GM12878 (cell line): ENCODE results near the gene CLEC16A. TPM values are rescaled to one million over a fixed set of nuclear protein-coding genes. Genes with fewer than 3 reads are reported as not detected.
A peak's percentile ranks its signal among the peaks of the same experiment; 100 is the strongest.

Source experiments
- ATAC-seq: fragments of 200-7000 bp; cut with Tn5 transposase; 3 replicates; pipeline ENCODE4 v1.9.1; 2020; ENCODE audit warnings: mild to moderate bottlenecking, moderate library complexity
- BruUV-seq: library from RNA; stranded (reverse); fragments of 400-500 nt; replicated peaks from 2 replicates; lab custom pipeline; 2021; lab: Mats Ljungman, UMichigan
- CTCF ChIA-PET: fragments of 300-600 bp; sonication (Branson Sonifier 250); formaldehyde crosslinking; extraction: SDS; loops from one replicate; lab custom pipeline; 2021; ENCODE audit warnings: inconsistent platforms; lab: Yijun Ruan, JAX
- POLR2A ChIA-PET: fragments of 350-600 bp; formaldehyde crosslinking; extraction: SDS; loops from one replicate; lab custom pipeline; 2021; ENCODE audit warnings: inconsistent platforms; lab: Charles Lee
- RAD21 ChIA-PET: fragments of 300-600 bp; sonication (Branson Sonifier 250); formaldehyde crosslinking; loops from one replicate; lab custom pipeline; 2023; ENCODE audit warnings: antibody characterized with exemption; ENCODE audit not compliant: unreplicated experiment; lab: Charles Lee
- SMC1A ChIA-PET: fragments of 300-600 bp; sonication (Branson Sonifier 250); formaldehyde crosslinking; loops from one replicate; lab custom pipeline; 2023; ENCODE audit not compliant: unreplicated experiment, uncharacterized antibody; lab: Charles Lee
- DNase-seq: peaks from one replicate; pipeline ENCODE4 v3.0.0-alpha.2; 2011; ENCODE audit warnings: low read depth, low spot score
- FAIRE-seq: peaks from 3 replicates; lab custom pipeline; 2011; peaks lifted over from hg19 to GRCh38; lab: Jason Lieb, UNC
- H2AFZ ChIP-seq: 2 replicates; pipeline ENCODE4 v1.6.0; 2011; ENCODE audit warnings: low read depth, low read length, control low read depth; ENCODE audit not compliant: control insufficient read depth
- H3K27ac ChIP-seq: 2 replicates; pipeline ENCODE4 v1.5.1; 2011; ENCODE audit warnings: control low read depth; ENCODE audit not compliant: control insufficient read depth, insufficient read depth
- H3K27me3 ChIP-seq, 2 experiments: replicated peaks in 1 of 2; 2 replicates each; pipeline versions ENCODE4 v1.6.0 to v1.6.1; 2011; ENCODE audit warnings: low read length in 1 of 2; ENCODE audit not compliant: control insufficient read depth in 2 of 2, insufficient read depth in 2 of 2
- H3K36me3 ChIP-seq, 2 experiments: 2 replicates each; pipeline ENCODE4 v1.5.1; 2011; ENCODE audit warnings: low read length in 1 of 2; ENCODE audit not compliant: control insufficient read depth in 2 of 2, insufficient read depth in 2 of 2
- H3K4me1 ChIP-seq: 2 replicates; pipeline ENCODE4 v1.6.1; 2011; ENCODE audit warnings: mild to moderate bottlenecking, low read length, moderate library complexity, mixed read lengths; ENCODE audit not compliant: control insufficient read depth, insufficient read depth
- H3K4me2 ChIP-seq: 2 replicates; pipeline ENCODE4 v1.6.0; 2011; ENCODE audit warnings: control low read depth; ENCODE audit not compliant: control insufficient read depth, insufficient read depth
- H3K4me3 ChIP-seq: fragments of 200-600 bp; sonication (generic); 2 replicates; pipeline ENCODE4 v1.5.1; 2016
- H3K79me2 ChIP-seq: 2 replicates; pipeline ENCODE4 v1.6.0; 2011; ENCODE audit warnings: low read length; ENCODE audit not compliant: control insufficient read depth, insufficient read depth
- H3K9ac ChIP-seq: 2 replicates; pipeline ENCODE4 v1.8.0; 2011; ENCODE audit warnings: low read length, control low read depth, mixed read lengths; ENCODE audit not compliant: control insufficient read depth, insufficient read depth
- H3K9me3 ChIP-seq: replicated peaks from 3 replicates; pipeline ENCODE4 v1.5.1; 2011; ENCODE audit warnings: mild to moderate bottlenecking, low read length; ENCODE audit not compliant: control insufficient read depth, insufficient read depth
- H4K20me1 ChIP-seq: 2 replicates; pipeline ENCODE4 v1.6.0; 2011; ENCODE audit not compliant: control insufficient read depth, insufficient read depth
- ATF2 ChIP-seq: IDR thresholded peaks from 2 replicates; pipeline ENCODE4 v1.6.1; 2012; ENCODE audit warnings: low read length, inconsistent platforms
- ATF7 ChIP-seq: fragments of 450-650 bp; IDR thresholded peaks from 2 replicates; pipeline ENCODE4 v1.6.1; 2016; ENCODE audit warnings: low read depth, mild to moderate bottlenecking
- CEBPB ChIP-seq, 2 experiments: fragments of 150-350 bp in 1 of 2; IDR thresholded peaks; 2 replicates each; pipeline ENCODE4 v1.6.1; 2012 to 2014; ENCODE audit warnings: low read depth in 2 of 2, low read length in 2 of 2, borderline replicate concordance in 1 of 2, inconsistent platforms in 1 of 2
- HDGF ChIP-seq: fragments of 450-650 bp; IDR thresholded peaks from 2 replicates; pipeline ENCODE4 v1.6.1; 2016; ENCODE audit warnings: antibody characterized with exemption
- IKZF1 ChIP-seq: fragments of 450-650 bp; conservative IDR thresholded peaks from 2 replicates; pipeline ENCODE4 v1.6.1; 2017; ENCODE audit warnings: antibody characterized with exemption, mild to moderate bottlenecking
- IKZF2 ChIP-seq, 2 experiments: fragments of 450-650 bp; IDR thresholded peaks; 2 replicates each; pipeline ENCODE4 v1.6.1; 2017; ENCODE audit warnings: mild to moderate bottlenecking in 2 of 2, moderate library complexity in 2 of 2
- MEF2A ChIP-seq: IDR thresholded peaks from 2 replicates; pipeline ENCODE4 v1.6.1; 2011; ENCODE audit warnings: low read depth, mild to moderate bottlenecking, low read length, moderate library complexity; ENCODE audit not compliant: insufficient read depth
- MTA2 ChIP-seq: fragments of 450-650 bp; IDR thresholded peaks from 2 replicates; pipeline ENCODE4 v1.6.1; 2016; ENCODE audit warnings: low read depth, mild to moderate bottlenecking, moderate library complexity
- POU2F2 ChIP-seq: IDR thresholded peaks from 3 replicates; pipeline ENCODE4 v1.6.1; 2011; ENCODE audit warnings: low read depth, mild to moderate bottlenecking, low read length, borderline replicate concordance
- RB1 ChIP-seq: fragments of 450-650 bp; formaldehyde crosslinking; IDR thresholded peaks from 2 replicates; pipeline ENCODE4 v1.6.1; 2017; ENCODE audit warnings: mild to moderate bottlenecking, borderline replicate concordance
- TBL1XR1 ChIP-seq: IDR thresholded peaks from 2 replicates; pipeline ENCODE4 v1.6.1; 2012; ENCODE audit warnings: low read depth, low read length, improper control_type of control experiment
- WGBS: methylation state at CpG from one replicate; pipeline ENCODE4 v1.1.6; 2016; ENCODE audit warnings: low lambda C conversion rate; ENCODE audit not compliant: insufficient replicate concordance, insufficient coverage; ENCODE audit errors: missing lambda C conversion rate; 5-methylcytosine and 5-hydroxymethylcytosine counted together
- in situ Hi-C: fragments of 300-500 bp; cut with MboI; formaldehyde crosslinking; loops from 9 replicates; pipeline ENCODE4 v1.14.3; 2018; ENCODE audit warnings: mixed read lengths
- intact Hi-C: fragments of 100-400 bp; cut with micrococcal nuclease; formaldehyde crosslinking; loops from one replicate; pipeline ENCODE4 v1.14.2; 2022; ENCODE audit not compliant: unreplicated experiment
- polyA plus RNA-seq, 11 experiments: library from polyadenylated mRNA; depleted of rRNA in 4 of 11; unstranded in 6 of 11; stranded (reverse) in 5 of 11; fragments of >200 nt; fragmentation: Nextera tagmentation in 4 of 11; fragmentation: Illumina TruSeq in 1 of 11; extraction: Ambion mirVana in 4 of 11; extraction: Trizol in 1 of 11; gene quantifications; 1 replicate in 1 of 11; 2 replicates in 10 of 11; pipeline versions ENCODE4 v1.2.1 to v1.2.3, GENCODE V29; 2011 to 2016; ENCODE audit warnings: inconsistent platforms in 2 of 11, missing spikeins in 2 of 11, low read depth in 1 of 11
- total RNA-seq, 4 experiments: library from RNA; depleted of rRNA in 3 of 4; stranded (reverse); fragments of >200 nt in 3 of 4; fragmentation: Illumina TruSeq in 1 of 4; extraction: Trizol in 1 of 4; gene quantifications; 2 replicates each; pipeline versions ENCODE4 v1.2.1 to v1.2.3, GENCODE V29; 2013 to 2021
- TF ChIP-seq, protein P1 (sequence below): fragments of 450-650 bp; IDR thresholded peaks from 2 replicates; pipeline ENCODE4 v1.6.1; 2016; ENCODE audit warnings: mild to moderate bottlenecking
- TF ChIP-seq, protein P2 (sequence below): IDR thresholded peaks from 2 replicates; pipeline ENCODE4 v1.6.1; 2012; ENCODE audit warnings: improper control_type of control experiment, low read depth, low read length; ENCODE audit not compliant: insufficient replicate concordance

The CLEC16A gene
- total and polyA plus RNA-seq, 10 of the 15 experiments (the other 5 are each of a cell fraction or from before 2014, with no cell fraction given) = 1.5 to 28.8 (median 19.2) TPM

DNA sequence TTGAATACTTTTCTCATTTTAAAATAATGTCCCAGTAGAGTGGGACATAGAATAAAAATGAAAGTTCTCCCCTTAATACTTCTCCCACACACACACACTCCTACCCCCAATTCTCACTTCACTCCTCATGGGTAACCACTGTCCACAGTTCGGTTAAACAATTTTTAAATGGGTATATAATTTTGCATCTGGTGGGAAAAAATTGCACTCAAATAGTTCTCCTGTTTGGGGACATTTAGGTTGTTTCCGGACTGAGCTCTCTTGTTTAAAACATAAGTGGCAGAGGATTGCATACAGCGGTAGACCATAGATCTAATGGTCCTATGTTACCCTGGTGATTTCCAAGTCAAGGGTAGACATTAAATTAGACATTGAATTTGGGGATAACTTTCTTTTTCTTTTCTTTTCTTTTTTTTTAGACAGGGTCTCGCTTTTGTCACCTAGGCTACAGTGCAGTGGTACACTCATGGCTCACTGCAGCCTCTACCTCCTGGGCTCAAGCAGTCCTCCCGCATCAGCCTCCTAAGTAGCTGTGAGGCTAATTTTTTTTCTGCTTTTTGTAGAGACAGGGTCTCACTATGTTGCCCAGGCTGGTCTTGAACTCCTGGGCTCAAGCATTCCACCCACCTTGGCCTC lies 173.3 kb downstream of the CLEC16A start:
- peak overlapping the region; percentile 41 for H3K4me2 ChIP-seq
- CTCF ChIA-PET = interaction anchor here (0.6 to 1.1 kb wide), 2 partner anchors 13 to 126 kb away, joined by 3 read pairs; no protein-coding TSS in a partner anchor
- H3K36me3 ChIP-seq = peaks cover under 1 to 2% of the 10 kb centered on the region in 2 experiments; a peak in 2 of 4 replicates
- peak; percentile 77 for DNase-seq
- 44% methylated on average over 5 of the region's 5 CpGs for WGBS
- peak overlapping the region; percentile 66 for H3K27ac ChIP-seq
- no peaks in the 10 kb centered on the region for H4K20me1 ChIP-seq
- no TSS peak for BruUV-seq
- no peak overlapping the region for H3K4me3 ChIP-seq
- RAD21 ChIA-PET = interaction anchor here (0.8 to 2.1 kb wide), 15 partner anchors 11 to 239 kb away, joined by 3 to 10 read pairs (median 4); partner anchors contain the start of gene SOCS1
- H3K4me1 ChIP-seq = peaks cover 38% of the 10 kb centered on the region
- H3K79me2 ChIP-seq = no peaks in the 10 kb centered on the region
- POLR2A ChIA-PET = interaction anchor here (1.0 kb wide), 1 partner anchor 17 kb away, joined by 5 read pairs; no protein-coding TSS in a partner anchor
- in situ Hi-C loops (no loop called here), intact Hi-C loops (loop anchor here (2.0 to 5.0 kb wide), 2 partner anchors 17 to 65 kb away; no protein-coding TSS in a partner anchor)
- no peak overlapping the region; the same call in 1 of the 2 replicates for H3K9ac ChIP-seq
- H2AFZ ChIP-seq = no peak overlapping the region
- no peaks in the 10 kb centered on the region for H3K27me3 ChIP-seq
- H3K9me3 ChIP-seq = no peaks in the 10 kb centered on the region; the same call in 2 of the 3 replicates
- FAIRE-seq = no peak
- SMC1A ChIA-PET = interaction anchor here (0.7 to 1.7 kb wide), 19 partner anchors 12 to 154 kb away, joined by 3 to 15 read pairs (median 4); no protein-coding TSS in a partner anchor
- ATAC-seq = peak; percentile 82
- TF ChIP-seq, protein P1, sequence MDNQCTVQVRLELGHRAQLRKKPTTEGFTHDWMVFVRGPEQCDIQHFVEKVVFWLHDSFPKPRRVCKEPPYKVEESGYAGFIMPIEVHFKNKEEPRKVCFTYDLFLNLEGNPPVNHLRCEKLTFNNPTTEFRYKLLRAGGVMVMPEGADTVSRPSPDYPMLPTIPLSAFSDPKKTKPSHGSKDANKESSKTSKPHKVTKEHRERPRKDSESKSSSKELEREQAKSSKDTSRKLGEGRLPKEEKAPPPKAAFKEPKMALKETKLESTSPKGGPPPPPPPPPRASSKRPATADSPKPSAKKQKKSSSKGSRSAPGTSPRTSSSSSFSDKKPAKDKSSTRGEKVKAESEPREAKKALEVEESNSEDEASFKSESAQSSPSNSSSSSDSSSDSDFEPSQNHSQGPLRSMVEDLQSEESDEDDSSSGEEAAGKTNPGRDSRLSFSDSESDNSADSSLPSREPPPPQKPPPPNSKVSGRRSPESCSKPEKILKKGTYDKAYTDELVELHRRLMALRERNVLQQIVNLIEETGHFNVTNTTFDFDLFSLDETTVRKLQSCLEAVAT = peak; percentile 61
- 0 out of 4 replicates have a peak, but pooled peaks of 1 of the 2 experiments have one; percentile 39 for TF ChIP-seq CEBPB (IDR thresholded peaks at IDR 0.05; ENCODE audit: borderline replicate concordance in 1 of 2, low read depth in 2 of 2, low read length in 2 of 2)
- TF ChIP-seq, protein P2, sequence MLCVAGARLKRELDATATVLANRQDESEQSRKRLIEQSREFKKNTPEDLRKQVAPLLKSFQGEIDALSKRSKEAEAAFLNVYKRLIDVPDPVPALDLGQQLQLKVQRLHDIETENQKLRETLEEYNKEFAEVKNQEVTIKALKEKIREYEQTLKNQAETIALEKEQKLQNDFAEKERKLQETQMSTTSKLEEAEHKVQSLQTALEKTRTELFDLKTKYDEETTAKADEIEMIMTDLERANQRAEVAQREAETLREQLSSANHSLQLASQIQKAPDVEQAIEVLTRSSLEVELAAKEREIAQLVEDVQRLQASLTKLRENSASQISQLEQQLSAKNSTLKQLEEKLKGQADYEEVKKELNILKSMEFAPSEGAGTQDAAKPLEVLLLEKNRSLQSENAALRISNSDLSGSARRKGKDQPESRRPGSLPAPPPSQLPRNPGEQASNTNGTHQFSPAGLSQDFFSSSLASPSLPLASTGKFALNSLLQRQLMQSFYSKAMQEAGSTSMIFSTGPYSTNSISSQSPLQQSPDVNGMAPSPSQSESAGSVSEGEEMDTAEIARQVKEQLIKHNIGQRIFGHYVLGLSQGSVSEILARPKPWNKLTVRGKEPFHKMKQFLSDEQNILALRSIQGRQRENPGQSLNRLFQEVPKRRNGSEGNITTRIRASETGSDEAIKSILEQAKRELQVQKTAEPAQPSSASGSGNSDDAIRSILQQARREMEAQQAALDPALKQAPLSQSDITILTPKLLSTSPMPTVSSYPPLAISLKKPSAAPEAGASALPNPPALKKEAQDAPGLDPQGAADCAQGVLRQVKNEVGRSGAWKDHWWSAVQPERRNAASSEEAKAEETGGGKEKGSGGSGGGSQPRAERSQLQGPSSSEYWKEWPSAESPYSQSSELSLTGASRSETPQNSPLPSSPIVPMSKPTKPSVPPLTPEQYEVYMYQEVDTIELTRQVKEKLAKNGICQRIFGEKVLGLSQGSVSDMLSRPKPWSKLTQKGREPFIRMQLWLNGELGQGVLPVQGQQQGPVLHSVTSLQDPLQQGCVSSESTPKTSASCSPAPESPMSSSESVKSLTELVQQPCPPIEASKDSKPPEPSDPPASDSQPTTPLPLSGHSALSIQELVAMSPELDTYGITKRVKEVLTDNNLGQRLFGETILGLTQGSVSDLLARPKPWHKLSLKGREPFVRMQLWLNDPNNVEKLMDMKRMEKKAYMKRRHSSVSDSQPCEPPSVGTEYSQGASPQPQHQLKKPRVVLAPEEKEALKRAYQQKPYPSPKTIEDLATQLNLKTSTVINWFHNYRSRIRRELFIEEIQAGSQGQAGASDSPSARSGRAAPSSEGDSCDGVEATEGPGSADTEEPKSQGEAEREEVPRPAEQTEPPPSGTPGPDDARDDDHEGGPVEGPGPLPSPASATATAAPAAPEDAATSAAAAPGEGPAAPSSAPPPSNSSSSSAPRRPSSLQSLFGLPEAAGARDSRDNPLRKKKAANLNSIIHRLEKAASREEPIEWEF = peak; percentile 56
- peak; percentile 47; the same call in 1 of the 2 replicates for TF ChIP-seq IKZF1
- TF ChIP-seq HDGF = peak; percentile 70; the same call in 1 of the 2 replicates
- TF ChIP-seq ATF7 = peak; percentile 42; the same call in 1 of the 2 replicates
- no peak for TF ChIP-seq RB1
- 0 out of 2 replicates have a peak, but pooled peaks have one; percentile 58 for TF ChIP-seq TBL1XR1
- peak; percentile 20 to 46; a peak in 2 of 4 replicates for TF ChIP-seq IKZF2 (IDR thresholded peaks at IDR 0.05)
- peak; percentile 69; the same call in 1 of the 2 replicates for TF ChIP-seq ATF2
- TF ChIP-seq POU2F2 = 0 out of 3 replicates have a peak, but pooled peaks have one; percentile 25
- peak; percentile 47; the same call in 1 of the 2 replicates for TF ChIP-seq MTA2
- TF ChIP-seq MEF2A = 0 out of 2 replicates have a peak, but pooled peaks have one; percentile 14
